Measurements from ENCODE around the gene UBAC2. TPM values are rescaled to one million over a fixed set of nuclear protein-coding genes. Genes with fewer than 3 reads are reported as not detected.

UBAC2 gene
- total and polyA plus RNA-seq, 2 of the 4 experiments (the other 2 are of a cell fraction) = 20.8 to 36.3 TPM

GRCh38 chr13:99206226-99206625 lies 5.6 kb downstream of the UBAC2 start:
- peaks cover 29 to 75% of the 10 kb centered on the region in 2 experiments for H3K79me1 ChIP-seq (ENCODE audit: low read depth in 1 of 2, low read length in 2 of 2)
- H3K9me3 ChIP-seq (ENCODE audit: control insufficient read depth, insufficient read depth, low read length) = no peaks in the 10 kb centered on the region
- no peak overlapping the region for H3K56ac ChIP-seq (ENCODE audit: extremely low read depth, insufficient read depth, low read length)
- no peak overlapping the region for H3K4me3 ChIP-seq (ENCODE audit: insufficient read depth, low read depth, low read length)
- ATAC-seq (ENCODE audit: low read depth) (no peak), DNase-seq (no peak)
- H3K36me3 ChIP-seq (ENCODE audit: control insufficient read depth, insufficient read depth, low read length) = peaks cover 3% of the 10 kb centered on the region; the same call in 1 of the 2 replicates
- H3K14ac ChIP-seq (replicated peaks; ENCODE audit: low read depth, low read length) = no peak overlapping the region
- H2AK9ac ChIP-seq (replicated peaks; ENCODE audit: low read depth, low read length, poor library complexity) = no peak overlapping the region
- H3K27ac ChIP-seq (ENCODE audit: insufficient read depth, low read length) = no peak overlapping the region
- H3K23ac ChIP-seq (ENCODE audit: low read depth, low read length) = no peak overlapping the region
- whole genome bisulfite sequencing, 2 experiments (ENCODE audit: extremely low coverage in 2 of 2, insufficient read length in 1 of 2) = 100% methylated on average over 7 of the region's 8 CpGs; no CpG with 5 or more reads in 1 of the 2 experiments
- dilution Hi-C loops (cut with HindIII; ENCODE audit: low sequenced_read_pairs, unreplicated experiment) = no loop called here
- H2BK15ac ChIP-seq (ENCODE audit: low read depth, low read length) = no peak overlapping the region
- H4K8ac ChIP-seq (ENCODE audit: low read depth in 2 of 2, low read length in 2 of 2) = no peak overlapping the region
- H3K4ac ChIP-seq (ENCODE audit: low read depth, low read length) = no peak overlapping the region
- no peak overlapping the region for H2BK120ac ChIP-seq (ENCODE audit: low read depth, low read length)
- H2BK5ac ChIP-seq (ENCODE audit: low read depth, low read length, poor library complexity, severe bottlenecking) = no peak overlapping the region
- ChIA-PET CTCF (no interaction called here), POLR2A (ENCODE audit: unreplicated experiment) (no interaction called here)
- TF ChIP-seq CEBPB (IDR thresholded peaks at IDR 0.05; ENCODE audit: low read depth, low read length) = no peak
- no peak for TF ChIP-seq NFE2L2 (IDR thresholded peaks at IDR 0.05; ENCODE audit: low read depth, low read length)
- no peak for TF ChIP-seq CTCF (conservative IDR thresholded peaks at IDR 0.05; ENCODE audit: low read depth, low read length)
- no peak for TF ChIP-seq ELK1 (IDR thresholded peaks at IDR 0.05; ENCODE audit: borderline replicate concordance, low read depth, low read length)
- no peak for TF ChIP-seq MAZ (IDR thresholded peaks at IDR 0.05; ENCODE audit: borderline replicate concordance, low read depth, low read length)
- TF ChIP-seq POLR2A (IDR thresholded peaks at IDR 0.05; ENCODE audit: low read depth, low read length) = no peak
- no peak for TF ChIP-seq MXI1 (IDR thresholded peaks at IDR 0.05; ENCODE audit: borderline replicate concordance, low read depth, low read length)
- no peak for TF ChIP-seq RAD21 (IDR thresholded peaks at IDR 0.05; ENCODE audit: low read length)
- no peak for TF ChIP-seq FOS (IDR thresholded peaks at IDR 0.05; ENCODE audit: low read depth, low read length)
- TF ChIP-seq CHD1 (IDR thresholded peaks at IDR 0.05; ENCODE audit: low read depth, low read length) = no peak
- no peak for TF ChIP-seq RCOR1 (IDR thresholded peaks at IDR 0.05; ENCODE audit: insufficient replicate concordance, low read length)
- no peak for TF ChIP-seq USF2 (IDR thresholded peaks at IDR 0.05; ENCODE audit: low read depth, low read length)
- no peak for TF ChIP-seq SMC3 (IDR thresholded peaks at IDR 0.05; ENCODE audit: low read depth, low read length)
- no peak for TF ChIP-seq RFX5 (IDR thresholded peaks at IDR 0.05; ENCODE audit: low read depth, low read length)
- TF ChIP-seq MAFK (IDR thresholded peaks at IDR 0.05; ENCODE audit: low read depth, low read length) = no peak
- no peak for TF ChIP-seq BHLHE40 (IDR thresholded peaks at IDR 0.05; ENCODE audit: low read depth, low read length)
- no peak overlapping the region for H3K9ac ChIP-seq (ENCODE audit: low read depth, low read length)
- H3K9me1 ChIP-seq (ENCODE audit: insufficient read depth, low read length) = peaks cover 6% of the 10 kb centered on the region; the same call in 1 of the 2 replicates
- H3K4me2 ChIP-seq (ENCODE audit: low read depth, low read length) = no peak overlapping the region
- no peak overlapping the region for H2AK5ac ChIP-seq (ENCODE audit: low read depth, low read length)
- H4K5ac ChIP-seq (ENCODE audit: low read depth, low read length) = no peak overlapping the region
- no peaks in the 10 kb centered on the region for H3K27me3 ChIP-seq (ENCODE audit: control insufficient read depth, insufficient read depth, low read length)
- in situ Hi-C loops (cut with MboI; ENCODE audit: low sequenced_read_pairs) = no loop called here
- no TSS peak for BruUV-seq (replicated peaks)
- H4K20me1 ChIP-seq (ENCODE audit: insufficient read depth, low read length) = peaks cover 57% of the 10 kb centered on the region
- H2AFZ ChIP-seq (replicated peaks; ENCODE audit: low read length, poor library complexity) = no peak overlapping the region
- H2BK20ac ChIP-seq (ENCODE audit: low read depth, low read length) = no peak overlapping the region
- no peak overlapping the region for H3K18ac ChIP-seq (ENCODE audit: low read depth, low read length)
- no peak overlapping the region for H4K91ac ChIP-seq (ENCODE audit: insufficient read depth, low read depth, low read length)
- intact Hi-C loops (cut with micrococcal nuclease) = no loop called here
- H3K4me1 ChIP-seq (ENCODE audit: control insufficient read depth, insufficient read depth, low read length) = peaks cover 2% of the 10 kb centered on the region; the same call in 1 of the 2 replicates

Measured in IMR-90 (cell line).